ENCODE data around the gene DCBLD2. TPM values are rescaled to one million over a fixed set of nuclear protein-coding genes. Genes with fewer than 3 reads are reported as not detected.
"Not testable (repeated sequence)": the region's sequence is repeated elsewhere in the genome, so short reads cannot be mapped to it uniquely, and the experiment has no call there.

The DCBLD2 gene
- total and polyA plus RNA-seq, 2 experiments from 2014 or later: 16.8 to 27.9 TPM

- no peak for DNase-seq (ENCODE audit: low spot score)
- H3K9me2 ChIP-seq (replicated peaks; ENCODE audit: insufficient read depth): no peaks in the 10 kb centered on the region
- no peaks in the 10 kb centered on the region for H3K79me2 ChIP-seq
- WGBS (ENCODE audit: low lambda C conversion rate, missing lambda C conversion rate): 82% methylated on average over 7 of the region's 7 CpGs
- no peaks in the 10 kb centered on the region for H4K20me1 ChIP-seq (ENCODE audit: insufficient read depth, poor library complexity, severe bottlenecking)
- H2AFZ ChIP-seq: no peak overlapping the region
- no peak overlapping the region for H3K27ac ChIP-seq
- H3K27me3 ChIP-seq: no peaks in the 10 kb centered on the region
- H3K36me3 ChIP-seq (replicated peaks; ENCODE audit: insufficient read depth, low read depth): no peaks in the 10 kb centered on the region
- no peaks in the 10 kb centered on the region for H3K4me1 ChIP-seq (ENCODE audit: insufficient read depth)
- no peaks in the 10 kb centered on the region for H3K9me3 ChIP-seq (ENCODE audit: low read depth)
- H3K4me3 ChIP-seq: no peak overlapping the region
- no peak for TF ChIP-seq CTCF (IDR thresholded peaks at IDR 0.05; ENCODE audit: poor library complexity)
- no peak for TF ChIP-seq EZH2phosphoT487 (IDR thresholded peaks at IDR 0.05; ENCODE audit: low read depth, severe bottlenecking, unreplicated experiment)
- no peak for TF ChIP-seq EZH2 (IDR thresholded peaks at IDR 0.05; ENCODE audit: borderline replicate concordance)
- no peak overlapping the region for H3K4me2 ChIP-seq
Observed at GRCh38 chr3:98843266-98843959, 58.1 kb downstream of the DCBLD2 start.

GRCh38 chr3:98839846-98840245 lies 61.6 kb downstream of the DCBLD2 start:
- H3K4me1 ChIP-seq (ENCODE audit: insufficient read depth): no peaks in the 10 kb centered on the region
- H3K79me2 ChIP-seq: no peaks in the 10 kb centered on the region
- TF ChIP-seq CTCF (IDR thresholded peaks at IDR 0.05; ENCODE audit: poor library complexity) (no peak), EZH2 (IDR thresholded peaks at IDR 0.05; ENCODE audit: borderline replicate concordance) (no peak)
- DNase-seq (ENCODE audit: low spot score): no peak
- no peak overlapping the region for H3K27ac ChIP-seq
- no peaks in the 10 kb centered on the region for H4K20me1 ChIP-seq (ENCODE audit: insufficient read depth, poor library complexity, severe bottlenecking)
- H3K9me2 ChIP-seq (replicated peaks; ENCODE audit: insufficient read depth): no peaks in the 10 kb centered on the region
- no peaks in the 10 kb centered on the region for H3K27me3 ChIP-seq
- no peak overlapping the region for H3K4me2 ChIP-seq
- WGBS (ENCODE audit: low lambda C conversion rate, missing lambda C conversion rate): 92% methylated on average over 3 of the region's 3 CpGs
- no peak overlapping the region for H2AFZ ChIP-seq
- H3K9me3 ChIP-seq (ENCODE audit: low read depth): no peaks in the 10 kb centered on the region
- H3K36me3 ChIP-seq (replicated peaks; ENCODE audit: insufficient read depth, low read depth): no peaks in the 10 kb centered on the region
- no peak overlapping the region for H3K4me3 ChIP-seq

GRCh38 chr3:98831060-98831459 lies 70.4 kb downstream of the DCBLD2 start:
- not testable (repeated sequence) for H3K4me3 ChIP-seq; H4K20me1 ChIP-seq (ENCODE audit: insufficient read depth, poor library complexity, severe bottlenecking); H3K4me2 ChIP-seq; H3K27me3 ChIP-seq; H3K27ac ChIP-seq; H2AFZ ChIP-seq; H3K4me1 ChIP-seq (ENCODE audit: insufficient read depth); H3K9me3 ChIP-seq (ENCODE audit: low read depth); H3K79me2 ChIP-seq; H3K36me3 ChIP-seq (replicated peaks; ENCODE audit: insufficient read depth, low read depth); H3K9me2 ChIP-seq (replicated peaks; ENCODE audit: insufficient read depth); DNase-seq (ENCODE audit: low spot score)
- 97% methylated on average over 5 of the region's 5 CpGs for WGBS (ENCODE audit: low lambda C conversion rate, missing lambda C conversion rate)

GRCh38 chr3:98829246-98829832 lies 72.2 kb downstream of the DCBLD2 start:
- WGBS (ENCODE audit: low lambda C conversion rate, missing lambda C conversion rate): 100% methylated on average over 1 of the region's 1 CpG
- no peaks in the 10 kb centered on the region for H4K20me1 ChIP-seq (ENCODE audit: insufficient read depth, poor library complexity, severe bottlenecking)

More at GRCh38 chr3:98829246-98829832, 72.2 kb downstream of the DCBLD2 start:
- no peak overlapping the region for H3K4me3 ChIP-seq
- no peaks in the 10 kb centered on the region for H3K27me3 ChIP-seq
- no peaks in the 10 kb centered on the region for H3K9me3 ChIP-seq (ENCODE audit: low read depth)
- no peak overlapping the region for H2AFZ ChIP-seq
- H3K27ac ChIP-seq: no peak overlapping the region
- H3K4me2 ChIP-seq: no peak overlapping the region
- DNase-seq (ENCODE audit: low spot score): no peak
- H3K4me1 ChIP-seq (ENCODE audit: insufficient read depth): peaks cover 9% of the 10 kb centered on the region
- TF ChIP-seq EZH2phosphoT487 (IDR thresholded peaks at IDR 0.05; ENCODE audit: low read depth, severe bottlenecking, unreplicated experiment) (no peak), EZH2 (IDR thresholded peaks at IDR 0.05; ENCODE audit: borderline replicate concordance) (no peak), CTCF (IDR thresholded peaks at IDR 0.05; ENCODE audit: poor library complexity) (no peak)
- no peaks in the 10 kb centered on the region for H3K79me2 ChIP-seq
- H3K36me3 ChIP-seq (replicated peaks; ENCODE audit: insufficient read depth, low read depth): no peaks in the 10 kb centered on the region
- H3K9me2 ChIP-seq (replicated peaks; ENCODE audit: insufficient read depth): no peaks in the 10 kb centered on the region

Measured in hepatocyte (in vitro differentiated cells).